A549 (cell line): ENCODE results near the gene BAG3. TPM values are rescaled to one million over a fixed set of nuclear protein-coding genes. Genes with fewer than 3 reads are reported as not detected.

Experiments
- ATAC-seq, 2 experiments: fragments of 200-7000 bp in 1 of 2; fragments of >200 bp in 1 of 2; cut with Nextera tagmentation in 1 of 2; cut with Tn5 transposase in 1 of 2; 3 replicates each; pipeline versions ENCODE4 v1.8.0 to v1.9.1; 2018 to 2020; ENCODE audit warnings: mild to moderate bottlenecking in 1 of 2, moderate library complexity in 1 of 2
- CTCF ChIA-PET: fragments of 300-600 bp; sonication (Branson Sonifier 250); formaldehyde crosslinking; extraction: SDS; loops from one replicate; lab custom pipeline; 2021; ENCODE audit warnings: antibody characterized with exemption, inconsistent platforms; lab: Yijun Ruan, JAX
- POLR2A ChIA-PET: fragments of 350-600 bp; formaldehyde crosslinking; extraction: SDS; loops from one replicate; lab custom pipeline; 2021; ENCODE audit warnings: antibody characterized with exemption, inconsistent platforms; lab: Yijun Ruan, JAX
- DNase-seq, 2 experiments: peaks; one replicate each; pipeline versions ENCODE4 v3.0.0 to v3.0.0-alpha.2; 2011 to 2016; ENCODE audit warnings: low read depth in 1 of 2, low spot score in 1 of 2
- FAIRE-seq: peaks from 2 replicates; lab custom pipeline; 2011; peaks lifted over from hg19 to GRCh38; lab: Jason Lieb, UNC
- H3K27ac ChIP-seq, 2 experiments: fragments of >200 bp; sonication (Bioruptor Twin); formaldehyde crosslinking; 3 replicates each; pipeline ENCODE4 v1.5.1; 2016 to 2017
- H3K4me1 ChIP-seq: fragments of >200 bp; sonication (Bioruptor Twin); formaldehyde crosslinking; 3 replicates; pipeline ENCODE4 v1.6.1; 2016
- H3K4me2 ChIP-seq: fragments of >200 bp; sonication (Bioruptor Twin); formaldehyde crosslinking; 3 replicates; pipeline ENCODE4 v1.6.1; 2016
- H3K4me3 ChIP-seq: fragments of >200 bp; sonication (Bioruptor Twin); formaldehyde crosslinking; 3 replicates; pipeline ENCODE4 v1.5.1; 2016
- H3K9me3 ChIP-seq: fragments of >200 bp; sonication (Bioruptor Twin); formaldehyde crosslinking; 3 replicates; pipeline ENCODE4 v1.6.1; 2016
- CEBPB ChIP-seq, 2 experiments: fragments of >200 bp in 1 of 2; sonication (Bioruptor Twin) in 1 of 2; formaldehyde crosslinking in 1 of 2; IDR thresholded peaks; 2 replicates each; pipeline ENCODE4 v1.6.1; 2012 to 2016
- CTCF ChIP-seq: fragments of >200 bp; sonication (Bioruptor Twin); formaldehyde crosslinking; IDR thresholded peaks from 3 replicates; pipeline ENCODE4 v1.5.1; 2016
- E2F6 ChIP-seq: IDR thresholded peaks from 2 replicates; pipeline ENCODE4 v1.6.1; 2012; ENCODE audit warnings: low read depth, borderline replicate concordance
- ELK1 ChIP-seq: fragments of 150-350 bp; IDR thresholded peaks from 2 replicates; pipeline ENCODE4 v1.6.1; 2014; ENCODE audit warnings: low read depth, mild to moderate bottlenecking, low read length
- EP300 ChIP-seq, 2 experiments: fragments of >200 bp; sonication (Bioruptor Twin); formaldehyde crosslinking; IDR thresholded peaks; 2 replicates in 1 of 2; 3 replicates in 1 of 2; pipeline ENCODE4 v1.6.1; 2016 to 2017
- HMGXB4 ChIP-seq: fragments of 250-450 bp; sonication (Bioruptor Pico); IDR thresholded peaks from 2 replicates; pipeline ENCODE4 v1.5.0; 2021; ENCODE audit warnings: mild to moderate bottlenecking, moderate library complexity, borderline replicate concordance
- HOXA7 ChIP-seq: fragments of 250-450 bp; sonication (Bioruptor Pico); IDR thresholded peaks from 2 replicates; pipeline ENCODE4 v1.5.0; 2020; ENCODE audit warnings: mild to moderate bottlenecking, moderate library complexity
- KDM5A ChIP-seq: fragments of 200-600 bp; sonication (generic); IDR thresholded peaks from 2 replicates; pipeline ENCODE4 v1.6.1; 2016; ENCODE audit warnings: antibody characterized with exemption, mild to moderate bottlenecking
- RAD21 ChIP-seq, 2 experiments: fragments of >200 bp in 1 of 2; sonication (Bioruptor Twin) in 1 of 2; formaldehyde crosslinking in 1 of 2; IDR thresholded peaks in 1 of 2; conservative IDR thresholded peaks in 1 of 2; 2 replicates in 1 of 2; 3 replicates in 1 of 2; pipeline ENCODE4 v1.6.1; 2012 to 2018; ENCODE audit warnings: inconsistent platforms in 1 of 2
- RNF2 ChIP-seq: fragments of 200-600 bp; sonication (generic); IDR thresholded peaks from 2 replicates; pipeline ENCODE4 v1.6.1; 2016; ENCODE audit warnings: low read depth, mild to moderate bottlenecking, antibody characterized with exemption, moderate library complexity, borderline replicate concordance
- SREBF2 ChIP-seq: fragments of 450-650 bp; IDR thresholded peaks from 2 replicates; pipeline ENCODE4 v1.6.1; 2014; ENCODE audit warnings: mild to moderate bottlenecking, moderate library complexity
- TP53 ChIP-seq: fragments of 250-450 bp; sonication (Bioruptor Pico); IDR thresholded peaks from 2 replicates; pipeline ENCODE4 v1.5.0; 2021; ENCODE audit warnings: mild to moderate bottlenecking, moderate library complexity
- USF2 ChIP-seq: fragments of 450-650 bp; IDR thresholded peaks from 2 replicates; pipeline ENCODE4 v1.6.1; 2014; ENCODE audit warnings: antibody characterized with exemption
- WGBS: methylation state at CpG from one replicate; pipeline ENCODE4 v1.1.6; 2017; ENCODE audit errors: missing lambda C conversion rate; 5-methylcytosine and 5-hydroxymethylcytosine counted together
- polyA plus RNA-seq, 4 experiments: library from polyadenylated mRNA; depleted of rRNA in 3 of 4; stranded (reverse); fragments of >200 nt; fragmentation: RNase III in 1 of 4; extraction: RNeasy Plus Mini Kit Qiagen cat#74134 plus additional on column Dnase treatment in 1 of 4; gene quantifications; 2 replicates in 3 of 4; 3 replicates in 1 of 4; pipeline ENCODE4 v1.2.3, GENCODE V29; 2011 to 2017

The BAG3 gene
- polyA plus RNA-seq, 2 of the 4 experiments (the other 2 are of a cell fraction) = 10.7 to 58.4 TPM

- no peak for TF ChIP-seq RAD21 (conservative IDR thresholded peaks at IDR 0.05 in 1 of 2, IDR thresholded peaks at IDR 0.05 in 1 of 2)
- no peak for TF ChIP-seq E2F6
- no peak for TF ChIP-seq ELK1
- TF ChIP-seq SREBF2 = no peak
- no peak for TF ChIP-seq KDM5A
- TF ChIP-seq CEBPB (IDR thresholded peaks at IDR 0.05) = no peak
Observed at GRCh38 chr10:119642556-119643111, 8.5 kb upstream of the BAG3 start (continued).

GRCh38 chr10:119643306-119644204 is 7.6 kb upstream of the BAG3 start:
- DNase-seq (no peak), FAIRE-seq (no peak), ATAC-seq (peak; percentile 61 to 67; a peak in 4 of 6 replicates)
- no peak overlapping the region for H3K27ac ChIP-seq
- no peaks in the 10 kb centered on the region for H3K4me1 ChIP-seq
- ChIA-PET CTCF (interaction anchor here (0.6 to 2.6 kb wide), 8 partner anchors 9 to 41 kb away, joined by 3 to 23 read pairs (median 4); no protein-coding TSS in a partner anchor), POLR2A (interaction anchor here (1.4 kb wide), 1 partner anchor 8 kb away, joined by 5 read pairs; the partner anchor contains the start of gene BAG3)
- H3K4me3 ChIP-seq = no peak overlapping the region
- H3K9me3 ChIP-seq = no peaks in the 10 kb centered on the region
- 71% methylated on average over 15 of the region's 15 CpGs for WGBS
- TF ChIP-seq HMGXB4 (CRISPR knock-in tag) = no peak
- no peak for TF ChIP-seq USF2
- no peak for TF ChIP-seq RNF2
- TF ChIP-seq HOXA7 (CRISPR knock-in tag) = no peak
- H3K4me2 ChIP-seq = no peak overlapping the region

GRCh38 chr10:119644205-119644814 is 6.9 kb upstream of the BAG3 start:
- ChIA-PET POLR2A (no interaction called here), CTCF (interaction anchor here (0.6 to 2.6 kb wide), 7 partner anchors 9 to 39 kb away, joined by 3 to 23 read pairs (median 4); no protein-coding TSS in a partner anchor)
- peak; percentile 68 to 85; a peak in 5 of 6 replicates for ATAC-seq

More at GRCh38 chr10:119644205-119644814, 6.9 kb upstream of the BAG3 start:
- Histone ChIP-seq H3K4me3 (no peak overlapping the region), H3K9me3 (no peaks in the 10 kb centered on the region), H3K4me2 (no peak overlapping the region), H3K27ac (no peak overlapping the region), H3K4me1 (no peaks in the 10 kb centered on the region)
- no peak for DNase-seq
- TF ChIP-seq EP300 (IDR thresholded peaks at IDR 0.05) (no peak), CTCF (0 out of 3 replicates have a peak, but pooled peaks have one; percentile 7), TP53 (CRISPR knock-in tag) (no peak), RAD21 (conservative IDR thresholded peaks at IDR 0.05 in 1 of 2, IDR thresholded peaks at IDR 0.05 in 1 of 2) (peak in 1 of 2 experiments; percentile 22; a peak in 2 of 5 replicates)
- 53% methylated on average over 15 of the region's 15 CpGs for WGBS
- no peak for FAIRE-seq
